GM23338 (cell line): ENCODE results near the gene C2orf49. TPM values are rescaled to one million over a fixed set of nuclear protein-coding genes. Genes with fewer than 3 reads are reported as not detected.

ENCODE experiments used
- ATAC-seq: fragments of 200-7000 bp; cut with Tn5 transposase; 3 replicates; pipeline ENCODE4 v1.9.1; 2020
- DNase-seq: peaks from one replicate; pipeline ENCODE4 v3.0.0-alpha.2; 2015; ENCODE audit warnings: low spot score
- H2AFZ ChIP-seq: fragments of 200-600 bp; sonication (generic); 2 replicates; pipeline ENCODE4 v1.8.0; 2016; ENCODE audit warnings: antibody characterized with exemption, mild to moderate bottlenecking, moderate library complexity
- H3F3A ChIP-seq: fragments of 200-600 bp; sonication (generic); replicated peaks from 2 replicates; pipeline ENCODE4 v1.8.0; 2017; ENCODE audit warnings: antibody characterized with exemption, mixed run types, low read depth
- H3K27ac ChIP-seq: fragments of 200-600 bp; sonication (generic); 2 replicates; pipeline ENCODE4 v1.6.1; 2016; ENCODE audit warnings: low read depth
- H3K27me3 ChIP-seq: fragments of 200-600 bp; sonication (generic); 2 replicates; pipeline ENCODE4 v1.8.0; 2016; ENCODE audit warnings: mild to moderate bottlenecking, mixed run types, moderate library complexity; ENCODE audit not compliant: insufficient read depth
- H3K36me3 ChIP-seq: fragments of 200-600 bp; sonication (generic); 2 replicates; pipeline ENCODE4 v1.8.0; 2016; ENCODE audit warnings: mild to moderate bottlenecking; ENCODE audit not compliant: insufficient read depth
- H3K4me1 ChIP-seq: fragments of 200-600 bp; sonication (generic); 2 replicates; pipeline ENCODE4 v1.8.0; 2016; ENCODE audit warnings: mild to moderate bottlenecking, moderate library complexity; ENCODE audit not compliant: insufficient read depth
- H3K4me2 ChIP-seq: fragments of 200-600 bp; sonication (generic); 2 replicates; pipeline ENCODE4 v1.7.1; 2017; ENCODE audit warnings: mixed run types
- H3K4me3 ChIP-seq: fragments of 200-600 bp; sonication (generic); 2 replicates; pipeline ENCODE4 v1.6.1; 2016; ENCODE audit warnings: mixed run types
- H3K79me2 ChIP-seq: fragments of 200-600 bp; sonication (generic); replicated peaks from 2 replicates; pipeline ENCODE4 v1.8.0; 2017; ENCODE audit warnings: mild to moderate bottlenecking; ENCODE audit not compliant: insufficient read depth
- H3K9me2 ChIP-seq: fragments of 200-600 bp; sonication (generic); 2 replicates; pipeline ENCODE4 v1.8.0; 2017; ENCODE audit not compliant: insufficient read depth
- H4K20me1 ChIP-seq: fragments of 200-600 bp; sonication (generic); replicated peaks from 2 replicates; pipeline ENCODE4 v1.8.0; 2017; ENCODE audit warnings: mild to moderate bottlenecking; ENCODE audit not compliant: insufficient read depth
- H3K27ac Mint-ChIP-seq: 2 replicates; pipeline ENCODE4 v1.8.0; 2020; ENCODE audit warnings: inconsistent platforms, mild to moderate bottlenecking, moderate library complexity, mixed read lengths
- H3K27me3 Mint-ChIP-seq: 3 replicates; pipeline ENCODE4 v1.8.0; 2022; ENCODE audit warnings: low read depth, mild to moderate bottlenecking, moderate library complexity, mixed read lengths, inconsistent platforms; ENCODE audit not compliant: insufficient read depth, poor library complexity
- H3K36me3 Mint-ChIP-seq: 3 replicates; pipeline ENCODE4 v1.8.0; 2021; ENCODE audit warnings: low read depth, mild to moderate bottlenecking, inconsistent platforms, moderate library complexity, mixed read lengths
- H3K4me1 Mint-ChIP-seq: 3 replicates; pipeline ENCODE4 v1.8.0; 2020; ENCODE audit warnings: mild to moderate bottlenecking, inconsistent platforms, mixed read lengths
- H3K4me3 Mint-ChIP-seq: 3 replicates; pipeline ENCODE4 v1.8.0; 2021; ENCODE audit warnings: moderate library complexity, mild to moderate bottlenecking, inconsistent platforms, mixed read lengths
- H3K9me3 Mint-ChIP-seq: 3 replicates; pipeline ENCODE4 v1.8.0; 2020; ENCODE audit warnings: moderate library complexity, mild to moderate bottlenecking, inconsistent platforms, mixed read lengths
- ETS1 ChIP-seq: IDR thresholded peaks from 2 replicates; pipeline ENCODE4 v1.6.1; 2016; ENCODE audit warnings: antibody characterized with exemption
- EZH2 ChIP-seq: fragments of 200-600 bp; sonication (generic); IDR thresholded peaks from one replicate; pipeline ENCODE4 v1.8.0; 2017; ENCODE audit warnings: antibody characterized with exemption, mild to moderate bottlenecking, low read depth; ENCODE audit not compliant: unreplicated experiment
- EZH2phosphoT487 ChIP-seq: fragments of 200-600 bp; sonication (generic); IDR thresholded peaks from one replicate; pipeline ENCODE4 v1.8.1; 2018; ENCODE audit warnings: antibody characterized with exemption; ENCODE audit not compliant: unreplicated experiment
- JUNB ChIP-seq: IDR thresholded peaks from one replicate; pipeline ENCODE4 v1.6.1; 2016; ENCODE audit warnings: antibody characterized with exemption; ENCODE audit not compliant: unreplicated experiment
- NANOG ChIP-seq: IDR thresholded peaks from 2 replicates; pipeline ENCODE4 v1.6.1; 2016; ENCODE audit warnings: antibody characterized with exemption, borderline replicate concordance
- POLR2AphosphoS5 ChIP-seq: IDR thresholded peaks from 2 replicates; pipeline ENCODE4 v1.6.1; 2016; ENCODE audit warnings: antibody characterized with exemption, low read depth
- REST ChIP-seq: IDR thresholded peaks from one replicate; pipeline ENCODE4 v1.6.1; 2018; ENCODE audit warnings: antibody characterized with exemption; ENCODE audit not compliant: unreplicated experiment
- STAT1 ChIP-seq: IDR thresholded peaks from one replicate; pipeline ENCODE4 v1.6.1; 2016; ENCODE audit warnings: antibody characterized with exemption; ENCODE audit not compliant: unreplicated experiment
- ZNF331 ChIP-seq: fragments of 250-450 bp; sonication (Bioruptor Pico); IDR thresholded peaks from 2 replicates; pipeline ENCODE4 v1.5.0; 2020; ENCODE audit warnings: low read depth, mild to moderate bottlenecking, moderate library complexity
- polyA plus RNA-seq: library from polyadenylated mRNA; unstranded; fragments of >200 nt; fragmentation: Nextera tagmentation; extraction: Ambion mirVana; gene quantifications from 2 replicates; pipeline ENCODE4 v1.2.1, GENCODE V29; 2016
- total RNA-seq: library from RNA; depleted of rRNA; stranded (reverse); fragments of >200 nt; shearing (Covaris generic); gene quantifications from 2 replicates; pipeline ENCODE4 v1.2.3, GENCODE V29; 2014

The C2orf49 gene
- total and polyA plus RNA-seq, 2 experiments from 2014 or later: 19.6 to 33.8 TPM

DNA sequence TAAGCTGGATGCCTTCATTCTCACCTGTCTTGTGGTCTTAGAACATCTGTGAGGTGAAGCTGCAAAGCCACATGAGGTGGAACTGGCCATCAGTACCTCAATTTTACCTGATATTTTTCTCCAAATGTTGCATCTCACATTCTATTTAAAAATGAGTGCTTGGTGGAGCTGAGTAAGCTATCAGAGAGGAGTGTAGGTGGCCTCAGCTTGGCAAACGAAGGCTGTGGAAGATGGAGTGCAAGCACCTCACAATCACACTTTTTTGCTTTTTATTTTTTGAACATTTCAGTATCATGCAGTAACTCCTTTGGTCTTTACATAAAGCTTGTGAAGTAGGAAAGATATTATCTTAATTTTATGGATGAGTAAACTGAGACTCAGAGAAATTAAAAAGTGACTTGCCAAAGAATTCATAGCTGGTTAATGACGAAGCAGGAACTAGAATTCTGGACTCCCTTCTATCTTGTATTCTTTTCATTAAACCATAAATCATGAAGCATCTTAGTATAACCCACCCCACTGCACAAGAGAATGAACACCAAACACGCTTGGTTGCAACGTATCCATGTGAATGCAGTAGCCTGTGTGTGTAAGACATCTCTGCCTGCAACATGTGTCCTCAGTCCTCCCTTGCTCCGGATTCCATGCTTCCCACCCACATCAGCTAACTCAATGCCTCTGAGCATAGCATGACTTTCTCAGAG lies 27.2 kb downstream of the C2orf49 start:
- TF ChIP-seq EZH2phosphoT487 (no peak), STAT1 (no peak), EZH2 (no peak), REST (no peak), ETS1 (no peak), NANOG (no peak), JUNB (no peak), ZNF331 (CRISPR knock-in tag) (no peak)
- Mint-ChIP-seq H3K27me3 (peaks cover 6% of the 10 kb centered on the region), H3K4me1 (0 out of 3 replicates have a peak, but pooled peaks cover under 1% of the 10 kb centered on the region), H3K9me3 (no peaks in the 10 kb centered on the region), H3K4me3 (no peak overlapping the region), H3K27ac (no peak overlapping the region; the same call in 1 of the 2 replicates), H3K36me3 (peaks cover 47% of the 10 kb centered on the region)
- H3K27me3 ChIP-seq: no peaks in the 10 kb centered on the region
- DNase-seq (no peak), ATAC-seq (no peak)
- H3K79me2 ChIP-seq: no peaks in the 10 kb centered on the region
- H3K9me2 ChIP-seq: no peaks in the 10 kb centered on the region
- peaks cover 2% of the 10 kb centered on the region; the same call in 1 of the 2 replicates for H3K36me3 ChIP-seq
- H3K27ac ChIP-seq: no peak overlapping the region
- H3K4me3 ChIP-seq: no peak overlapping the region
- H2AFZ ChIP-seq: no peak overlapping the region
- no peak overlapping the region for H3K4me2 ChIP-seq
- H3F3A ChIP-seq: no peaks in the 10 kb centered on the region
- H4K20me1 ChIP-seq: no peaks in the 10 kb centered on the region; the same call in 1 of the 2 replicates
- H3K4me1 ChIP-seq: no peaks in the 10 kb centered on the region

DNA sequence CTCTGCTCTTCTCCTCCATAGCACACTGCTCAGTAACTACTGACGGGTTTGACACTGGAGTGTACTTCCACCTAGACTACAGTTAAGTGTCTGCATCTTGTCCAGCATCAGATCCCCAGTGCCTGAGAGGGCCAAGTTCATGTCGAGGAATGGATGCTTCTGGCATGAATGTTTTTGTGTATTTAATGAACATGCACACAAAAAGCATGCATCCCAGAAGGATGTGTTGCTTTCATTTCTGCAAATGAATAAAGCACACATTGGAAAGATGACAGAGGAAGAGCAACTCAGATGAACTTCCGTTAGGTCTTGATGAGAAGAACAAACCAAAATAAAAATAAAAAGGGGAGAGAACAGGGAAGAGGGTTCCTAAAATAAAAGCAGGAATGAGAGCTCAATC lies 27.9 kb downstream of the C2orf49 start:
- H3K4me3 ChIP-seq: no peak overlapping the region
- Mint-ChIP-seq H3K27ac (no peak overlapping the region), H3K4me1 (0 out of 3 replicates have a peak, but pooled peaks cover 2% of the 10 kb centered on the region), H3K9me3 (no peaks in the 10 kb centered on the region), H3K36me3 (peaks cover 49% of the 10 kb centered on the region), H3K4me3 (no peak overlapping the region), H3K27me3 (peaks cover 8% of the 10 kb centered on the region)
- no peaks in the 10 kb centered on the region for H3K9me2 ChIP-seq
- no peaks in the 10 kb centered on the region; the same call in 1 of the 2 replicates for H4K20me1 ChIP-seq
- no peak overlapping the region for H3K4me2 ChIP-seq
- H2AFZ ChIP-seq: no peak overlapping the region
- H3K36me3 ChIP-seq: no peaks in the 10 kb centered on the region; the same call in 1 of the 2 replicates
- H3K79me2 ChIP-seq: no peaks in the 10 kb centered on the region
- H3K27ac ChIP-seq: no peak overlapping the region
- ATAC-seq: no peak
- H3K27me3 ChIP-seq: no peaks in the 10 kb centered on the region
- DNase-seq: no peak
- H3K4me1 ChIP-seq: no peaks in the 10 kb centered on the region
- TF ChIP-seq REST: no peak
- TF ChIP-seq EZH2: no peak
- no peak for TF ChIP-seq JUNB
- no peak for TF ChIP-seq POLR2AphosphoS5
- no peak for TF ChIP-seq NANOG
- H3F3A ChIP-seq: no peaks in the 10 kb centered on the region
